Glomerular visceral epithelial cell (primary cell): ENCODE measurements around the gene ZNF462.
"Not testable (repeated sequence)": the region's sequence is repeated elsewhere in the genome, so short reads cannot be mapped to it uniquely, and the experiment has no call there.

Experiments
- DNase-seq: peaks from one replicate; pipeline ENCODE4 v3.0.0-alpha.2; 2016; ENCODE audit errors: extremely low spot score

Gene ZNF462, protein sequence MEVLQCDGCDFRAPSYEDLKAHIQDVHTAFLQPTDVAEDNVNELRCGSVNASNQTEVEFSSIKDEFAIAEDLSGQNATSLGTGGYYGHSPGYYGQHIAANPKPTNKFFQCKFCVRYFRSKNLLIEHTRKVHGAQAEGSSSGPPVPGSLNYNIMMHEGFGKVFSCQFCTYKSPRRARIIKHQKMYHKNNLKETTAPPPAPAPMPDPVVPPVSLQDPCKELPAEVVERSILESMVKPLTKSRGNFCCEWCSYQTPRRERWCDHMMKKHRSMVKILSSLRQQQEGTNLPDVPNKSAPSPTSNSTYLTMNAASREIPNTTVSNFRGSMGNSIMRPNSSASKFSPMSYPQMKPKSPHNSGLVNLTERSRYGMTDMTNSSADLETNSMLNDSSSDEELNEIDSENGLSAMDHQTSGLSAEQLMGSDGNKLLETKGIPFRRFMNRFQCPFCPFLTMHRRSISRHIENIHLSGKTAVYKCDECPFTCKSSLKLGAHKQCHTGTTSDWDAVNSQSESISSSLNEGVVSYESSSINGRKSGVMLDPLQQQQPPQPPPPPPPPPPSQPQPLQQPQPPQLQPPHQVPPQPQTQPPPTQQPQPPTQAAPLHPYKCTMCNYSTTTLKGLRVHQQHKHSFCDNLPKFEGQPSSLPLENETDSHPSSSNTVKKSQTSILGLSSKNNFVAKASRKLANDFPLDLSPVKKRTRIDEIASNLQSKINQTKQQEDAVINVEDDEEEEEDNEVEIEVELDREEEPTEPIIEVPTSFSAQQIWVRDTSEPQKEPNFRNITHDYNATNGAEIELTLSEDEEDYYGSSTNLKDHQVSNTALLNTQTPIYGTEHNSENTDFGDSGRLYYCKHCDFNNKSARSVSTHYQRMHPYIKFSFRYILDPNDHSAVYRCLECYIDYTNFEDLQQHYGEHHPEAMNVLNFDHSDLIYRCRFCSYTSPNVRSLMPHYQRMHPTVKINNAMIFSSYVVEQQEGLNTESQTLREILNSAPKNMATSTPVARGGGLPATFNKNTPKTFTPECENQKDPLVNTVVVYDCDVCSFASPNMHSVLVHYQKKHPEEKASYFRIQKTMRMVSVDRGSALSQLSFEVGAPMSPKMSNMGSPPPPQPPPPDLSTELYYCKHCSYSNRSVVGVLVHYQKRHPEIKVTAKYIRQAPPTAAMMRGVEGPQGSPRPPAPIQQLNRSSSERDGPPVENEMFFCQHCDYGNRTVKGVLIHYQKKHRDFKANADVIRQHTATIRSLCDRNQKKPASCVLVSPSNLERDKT (N-terminal part only)

DNA sequence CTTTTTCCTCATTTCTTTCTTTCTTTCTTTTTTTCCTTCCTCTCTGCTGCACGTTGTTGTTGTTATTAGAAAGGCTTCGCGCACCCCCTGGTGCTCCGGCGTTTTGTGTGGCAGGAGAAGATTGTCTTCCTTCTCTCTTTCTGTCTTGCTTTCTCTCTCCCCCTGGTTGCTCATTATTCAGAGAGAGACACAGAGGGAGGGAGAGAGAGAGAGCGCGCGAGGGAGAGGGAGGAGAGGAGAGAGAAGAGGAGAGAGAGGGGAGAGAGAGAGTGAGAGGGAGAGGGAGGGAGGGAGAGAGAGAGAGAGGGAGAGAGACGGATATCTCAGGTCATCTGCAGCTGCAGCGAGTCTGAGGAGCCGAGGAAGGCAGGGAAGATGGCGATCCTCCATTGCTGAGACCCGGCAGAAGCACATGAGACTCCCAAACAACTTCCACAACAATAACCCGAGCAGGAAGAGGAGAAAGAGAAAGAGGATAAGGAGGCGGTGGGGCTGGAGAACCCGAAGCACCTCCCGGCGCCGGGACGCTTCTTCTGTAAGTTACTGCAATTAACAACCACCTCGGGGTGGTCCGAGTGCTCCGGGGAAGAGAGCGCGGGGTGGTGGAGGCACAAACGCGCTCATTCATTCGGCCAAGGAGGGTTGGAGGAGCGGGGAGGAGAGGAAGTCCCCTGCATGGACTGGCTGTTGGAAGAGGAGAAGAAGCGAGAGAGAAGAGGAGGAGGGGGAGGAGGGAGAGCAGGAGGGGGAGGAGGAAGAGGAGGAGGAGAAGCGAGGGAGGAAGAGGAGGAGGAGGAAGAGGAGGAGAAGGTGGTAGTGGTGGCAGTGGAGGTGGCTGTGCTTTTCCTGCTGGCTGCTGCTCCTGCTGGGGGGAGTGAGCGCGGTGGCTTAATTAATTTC lies at the start of gene ZNF462:
Gene ZNF462, plus strand, starts transcription at position 346 of the 900 bp plus-strand sequence. CDS start 60,218 bp downstream, outside the sequence.
- DNase-seq, result peak; percentile 72

DNA sequence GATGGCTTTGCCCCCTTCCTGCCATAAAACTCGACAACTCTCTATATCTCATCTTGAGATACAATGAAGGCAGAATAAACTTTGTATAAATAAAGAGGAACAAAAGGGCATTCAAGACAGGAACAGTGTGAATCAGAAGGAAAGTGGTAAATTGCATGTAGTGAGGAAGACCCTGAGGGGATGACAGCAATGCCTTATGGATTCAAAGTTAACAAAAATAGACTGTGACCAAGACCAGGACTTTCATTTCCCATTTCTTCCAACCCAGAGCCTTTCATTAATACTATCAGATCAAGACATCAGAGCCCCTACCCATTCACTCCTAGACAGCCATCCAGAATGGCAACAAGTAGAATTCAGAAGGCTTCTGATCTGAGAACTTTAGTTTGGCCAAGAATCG lies 46.4 kb upstream of the ZNF462 start:
- DNase-seq, result no peak

DNA sequence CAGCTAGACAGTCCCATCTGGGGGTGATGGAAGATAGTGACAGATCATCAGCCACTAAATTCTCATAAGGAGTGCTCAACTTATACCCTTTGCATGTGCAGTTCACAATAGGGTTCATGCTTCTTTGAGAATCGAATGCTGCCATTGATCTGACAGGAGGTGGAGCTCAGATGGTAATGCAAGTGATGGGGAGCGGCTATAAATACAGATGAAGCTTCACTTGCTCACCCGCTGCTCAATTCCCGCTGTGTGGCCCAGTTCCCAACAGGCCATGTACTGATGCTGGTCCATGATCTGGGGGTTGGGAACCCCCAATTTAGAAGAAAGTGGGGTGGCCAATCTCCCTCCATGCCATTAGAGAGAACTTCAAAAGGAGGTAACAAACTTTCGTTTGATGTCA lies 44.9 kb upstream of the ZNF462 start:
- no peak for DNase-seq

DNA sequence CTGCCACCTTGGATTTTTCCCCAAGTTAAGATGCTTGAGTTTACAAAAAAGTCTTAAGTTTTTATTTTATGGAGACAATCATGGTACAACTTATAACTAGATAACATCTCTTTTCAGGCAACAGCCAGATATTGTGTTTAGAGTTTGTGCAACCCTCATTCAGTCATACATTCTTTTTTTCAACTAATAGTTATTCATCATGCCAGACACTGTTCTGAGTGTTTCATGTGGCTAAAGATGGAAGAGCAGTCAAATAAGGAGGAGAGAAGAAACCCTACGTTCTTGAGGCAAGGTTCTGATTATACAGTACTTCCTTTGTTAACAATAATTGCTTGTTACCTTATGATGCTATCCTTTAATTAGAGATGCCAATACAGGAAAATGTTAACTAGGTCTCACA lies 42.1 kb upstream of the ZNF462 start:
- no peak for DNase-seq

DNA sequence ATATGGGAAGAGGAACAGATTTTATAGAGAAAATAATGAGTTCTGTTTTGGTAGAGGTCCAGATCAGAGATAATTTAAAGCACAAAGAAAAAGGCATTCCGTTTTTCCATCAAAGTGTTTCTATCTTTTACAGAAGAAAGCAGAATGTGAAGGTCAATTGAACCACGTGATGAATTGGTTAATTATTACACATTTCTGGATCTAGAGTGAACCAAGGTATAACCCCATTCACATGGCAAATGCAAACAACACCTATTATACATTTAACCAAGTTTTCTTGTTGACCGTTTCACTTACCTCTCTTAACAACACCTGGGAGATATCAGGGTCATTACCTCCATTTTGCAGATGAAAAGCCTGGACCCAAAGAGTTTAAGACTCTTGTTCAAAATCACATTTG lies 34.9 kb upstream of the ZNF462 start:
- DNase-seq, result no peak

DNA sequence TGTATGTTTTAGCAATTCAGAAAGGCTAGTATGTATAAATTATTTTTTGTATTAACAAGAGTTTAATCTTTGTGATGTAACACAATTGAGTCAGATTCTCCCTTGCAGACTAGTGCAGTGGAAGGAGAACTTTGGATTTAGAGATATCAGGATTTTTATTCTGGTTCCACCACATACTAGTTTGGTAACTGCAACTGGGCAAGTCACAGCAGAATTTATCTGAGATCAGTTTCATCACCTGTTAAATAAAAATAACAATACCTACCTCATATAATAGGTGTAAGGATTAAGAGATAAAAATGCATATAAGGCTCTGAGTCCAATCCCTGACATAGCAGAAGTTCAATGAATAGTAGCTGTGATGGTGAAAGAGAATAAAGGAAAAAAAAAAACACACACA lies 34.0 kb upstream of the ZNF462 start:
- no peak for DNase-seq

DNA sequence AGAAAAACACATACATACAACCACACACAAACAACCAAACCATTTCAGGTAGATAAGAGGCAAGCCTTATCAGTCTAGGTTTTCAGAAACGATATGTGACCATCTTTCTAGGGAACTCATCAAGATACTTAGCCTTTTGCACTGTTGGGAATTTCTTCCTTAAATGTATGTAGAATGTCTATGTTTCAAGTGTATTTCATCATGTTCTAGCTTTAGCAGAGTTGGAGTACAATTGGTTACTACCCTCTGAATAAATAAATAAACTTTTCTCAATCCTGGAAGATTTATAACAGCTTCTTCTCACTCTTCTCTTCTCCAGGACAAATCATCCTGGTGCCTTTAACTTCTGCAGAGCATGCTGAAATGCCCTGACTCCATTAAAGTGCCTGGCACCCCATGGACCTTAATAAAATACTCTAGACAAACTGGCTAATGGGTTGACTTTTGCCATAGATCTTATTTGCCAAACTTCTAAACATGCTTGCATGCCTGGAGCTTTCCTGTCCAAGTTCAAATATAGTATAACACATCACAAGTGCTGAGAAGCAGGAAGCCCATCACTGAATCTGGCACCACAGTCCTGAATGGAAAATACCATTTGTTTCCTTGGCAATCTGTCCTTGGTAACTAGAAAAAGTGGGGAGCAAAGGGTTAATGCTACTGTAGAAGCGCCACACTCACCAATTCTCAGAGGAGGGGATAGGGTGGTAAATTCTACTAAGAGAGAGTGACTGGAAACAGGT lies 33.1 kb upstream of the ZNF462 start:
- no peak for DNase-seq

DNA sequence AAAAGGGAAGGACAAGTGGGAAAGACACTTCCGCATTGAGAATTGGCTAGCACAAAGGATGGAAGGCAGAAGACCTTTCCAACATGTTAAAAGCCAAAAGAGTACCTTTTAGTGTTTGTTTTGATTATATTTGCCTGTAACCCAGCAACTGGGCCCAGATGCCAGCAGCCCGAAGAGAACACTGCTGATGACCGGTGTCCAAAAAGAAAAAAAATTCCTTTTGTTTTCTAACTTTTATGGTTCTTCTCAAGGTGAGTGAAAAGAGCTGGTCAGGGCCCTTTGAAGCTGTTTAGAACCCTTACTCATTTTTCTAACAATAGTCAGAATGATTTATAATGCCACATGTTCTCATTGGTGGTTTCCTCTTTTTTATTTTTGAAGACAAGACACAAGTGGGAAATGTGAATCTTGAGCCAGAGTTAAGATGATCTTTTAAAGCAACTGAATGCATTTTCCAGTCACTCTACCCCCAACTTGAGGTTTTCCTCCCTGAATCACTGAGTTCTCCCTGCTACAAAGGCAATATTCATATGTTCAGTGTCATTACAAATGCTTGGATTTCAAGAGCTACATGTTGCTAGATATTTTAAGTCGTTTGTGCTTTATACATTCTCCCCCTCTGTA lies 32.3 kb upstream of the ZNF462 start:
- DNase-seq, result peak; percentile 17

DNA sequence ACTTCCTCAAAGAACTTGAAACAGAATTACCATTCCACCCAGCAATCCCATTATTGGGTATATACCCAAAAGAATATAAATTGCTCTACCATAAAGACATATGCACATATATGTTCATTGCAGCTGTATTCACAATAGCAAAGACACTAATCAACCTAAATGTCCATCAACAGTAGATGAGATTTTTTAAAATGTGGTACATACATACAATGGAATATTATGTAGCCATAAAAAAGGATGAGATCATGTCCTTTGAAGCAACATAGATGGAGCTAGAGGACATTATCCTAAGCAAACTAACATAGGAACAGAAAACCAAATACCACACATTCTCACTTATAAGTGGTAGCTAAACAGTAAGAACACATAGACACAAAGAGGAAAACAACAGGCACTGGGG lies 28.1 kb upstream of the ZNF462 start:
- DNase-seq, result no peak

DNA sequence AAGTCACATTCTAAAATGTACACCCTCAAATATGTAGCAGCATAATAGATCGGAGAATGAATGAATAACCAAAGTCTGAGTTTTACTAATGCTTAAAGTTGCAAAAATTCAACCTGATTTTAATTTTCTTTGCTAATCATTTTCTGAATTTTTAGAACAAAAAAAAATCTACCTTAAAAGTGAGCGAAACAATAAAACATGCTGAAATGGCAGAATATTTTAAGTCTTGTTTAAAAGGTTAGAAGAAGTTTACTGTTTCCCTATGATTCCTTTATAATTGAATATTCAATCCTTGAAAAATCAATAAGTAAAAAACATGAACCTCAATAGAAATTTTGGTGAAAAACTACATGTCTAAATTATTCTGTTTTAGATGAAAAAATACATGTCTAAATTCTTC lies 27.1 kb upstream of the ZNF462 start:
- DNase-seq, result no peak

DNA sequence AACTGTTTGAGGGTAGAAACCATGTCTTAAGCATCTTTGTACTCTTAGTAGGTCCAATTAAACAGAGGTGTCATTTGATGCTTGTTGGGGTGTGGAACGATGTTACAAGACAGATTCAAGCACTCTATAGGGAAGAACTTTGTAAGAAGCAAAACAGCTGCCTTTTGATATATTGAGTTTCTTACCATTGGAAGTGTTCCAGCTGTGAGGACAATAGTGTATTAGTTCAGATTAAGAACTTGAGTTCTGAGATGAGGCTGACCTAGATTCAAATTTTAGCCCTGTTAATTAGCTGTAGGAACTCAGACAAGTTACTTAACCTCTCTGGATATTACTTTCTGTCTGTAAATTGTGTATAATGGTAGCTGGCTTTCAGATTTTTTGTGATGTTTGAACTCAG lies 19.6 kb upstream of the ZNF462 start:
- DNase-seq, result no peak

DNA sequence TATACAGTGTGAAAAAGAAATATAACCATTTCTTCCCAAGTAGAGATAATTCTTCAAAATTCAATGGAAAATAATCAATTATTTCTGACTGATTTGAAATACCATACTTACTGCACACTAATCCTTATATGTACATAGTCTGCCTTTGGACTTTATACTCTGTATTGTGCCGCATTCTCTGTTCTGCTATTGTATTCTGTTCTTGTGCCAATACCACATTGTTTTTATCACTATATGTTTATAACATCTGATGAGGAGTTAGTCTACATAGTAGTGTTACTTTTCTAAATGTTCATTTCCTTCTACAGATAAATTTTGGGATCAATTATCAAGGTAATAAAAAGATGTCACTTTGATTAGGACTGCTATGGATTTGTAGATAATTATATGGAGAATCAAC lies 16.7 kb upstream of the ZNF462 start:
- no peak for DNase-seq

DNA sequence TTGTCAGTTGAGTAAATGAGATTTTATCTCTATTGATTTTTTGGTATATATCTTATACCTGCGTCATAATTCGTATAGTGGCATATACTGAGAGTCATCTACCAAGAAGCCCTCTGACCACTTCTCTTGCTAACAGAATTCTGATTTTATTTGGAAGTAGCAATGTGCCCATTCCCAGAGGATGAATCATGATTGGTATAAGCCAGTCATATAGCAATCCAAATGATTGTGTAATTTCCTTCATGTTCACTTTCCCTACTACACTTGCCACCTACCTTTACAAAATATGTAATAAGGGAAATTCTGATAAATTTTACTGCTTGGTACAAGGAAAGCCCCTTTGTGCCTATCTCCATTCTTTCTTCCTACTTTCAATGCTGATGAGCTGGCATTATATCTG lies 16.1 kb upstream of the ZNF462 start:
- peak; percentile 17 for DNase-seq

DNA sequence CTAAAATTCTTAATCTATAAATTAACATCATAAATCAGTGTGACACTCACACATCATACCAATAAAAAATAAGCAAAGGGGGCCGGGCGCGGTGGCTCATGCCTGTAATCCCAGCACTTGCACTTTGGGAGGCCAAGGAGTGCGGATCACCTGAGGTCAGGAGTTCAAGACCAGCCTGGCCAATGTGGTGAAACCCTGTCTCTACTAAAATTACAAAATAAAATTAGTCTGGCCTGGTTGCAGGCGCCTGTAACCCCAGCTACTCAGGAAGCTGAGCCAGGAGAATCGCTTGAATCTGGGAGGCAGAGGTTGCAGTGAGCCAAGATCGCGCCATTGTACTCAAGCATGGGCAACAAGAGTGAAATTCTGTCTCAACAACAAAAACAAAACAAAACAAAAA lies 11.3 kb upstream of the ZNF462 start:
- not testable (repeated sequence) for DNase-seq

DNA sequence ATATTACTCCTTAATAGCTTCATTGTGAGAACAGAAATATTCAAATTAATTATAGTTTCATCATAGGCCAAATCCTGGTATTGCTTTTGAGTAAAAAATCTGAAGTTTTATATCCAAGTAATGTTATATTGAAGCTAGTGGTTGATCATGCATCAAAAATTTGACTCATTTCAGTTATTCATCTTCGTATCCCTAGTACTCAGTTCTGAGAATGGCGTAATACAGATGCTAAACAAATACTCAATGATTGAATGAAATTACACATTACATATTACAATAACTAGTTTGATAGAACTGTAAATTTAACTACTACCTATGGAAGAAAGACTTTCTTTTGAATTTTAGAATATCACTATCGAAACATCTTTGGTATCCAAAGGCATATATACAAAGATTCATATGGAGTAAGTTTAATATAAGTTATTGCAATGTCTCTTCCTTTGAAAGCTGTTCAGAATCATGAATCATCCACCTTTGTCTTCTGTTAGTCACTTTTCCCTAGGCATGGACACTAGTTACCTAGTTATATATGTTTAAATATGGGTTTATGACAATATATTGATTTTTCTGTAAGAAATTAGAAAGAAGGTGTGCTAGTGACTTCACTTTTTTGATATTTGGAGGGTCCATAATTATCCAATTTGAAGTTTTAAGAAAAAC lies 5.0 kb upstream of the ZNF462 start:
- DNase-seq, result no peak

DNA sequence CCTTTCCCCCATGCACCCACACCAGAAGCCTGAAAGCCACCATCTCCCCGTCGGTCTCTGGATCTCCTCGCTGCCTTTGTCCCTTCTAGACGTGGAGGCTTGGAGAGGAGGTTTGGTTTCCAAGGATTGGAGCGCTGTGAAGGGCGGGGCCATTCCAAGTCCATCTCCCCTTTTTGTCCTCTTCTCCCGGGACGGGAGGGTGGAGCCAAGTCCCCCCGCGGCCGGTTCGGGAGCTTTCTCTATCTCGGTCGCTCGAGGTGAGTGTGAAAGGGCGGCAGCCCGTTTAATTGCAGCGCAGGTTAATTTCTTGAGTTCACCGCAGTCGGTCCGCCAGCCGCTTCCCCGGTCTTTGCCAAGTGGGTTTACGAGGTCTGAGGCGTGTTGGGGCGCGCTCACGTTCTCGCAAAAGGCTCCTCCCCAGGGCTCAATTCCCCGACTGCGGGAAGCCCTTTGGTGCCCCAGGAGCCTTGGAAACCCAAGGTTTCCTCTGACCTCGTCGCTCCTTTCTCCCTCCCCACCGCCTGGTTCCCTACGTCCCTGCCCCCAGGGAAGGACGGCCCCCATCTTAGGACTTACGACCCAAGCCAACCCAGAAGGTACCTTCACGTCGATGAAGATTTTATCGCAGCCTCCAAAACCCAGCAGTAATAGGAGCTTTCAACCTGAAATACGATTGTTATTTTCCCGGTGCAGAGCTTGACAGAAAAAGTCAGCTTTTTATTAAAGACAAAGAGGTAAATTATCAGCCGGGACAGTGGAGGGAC lies 2.8 kb upstream of the ZNF462 start:
- DNase-seq, result peak; percentile 56

DNA sequence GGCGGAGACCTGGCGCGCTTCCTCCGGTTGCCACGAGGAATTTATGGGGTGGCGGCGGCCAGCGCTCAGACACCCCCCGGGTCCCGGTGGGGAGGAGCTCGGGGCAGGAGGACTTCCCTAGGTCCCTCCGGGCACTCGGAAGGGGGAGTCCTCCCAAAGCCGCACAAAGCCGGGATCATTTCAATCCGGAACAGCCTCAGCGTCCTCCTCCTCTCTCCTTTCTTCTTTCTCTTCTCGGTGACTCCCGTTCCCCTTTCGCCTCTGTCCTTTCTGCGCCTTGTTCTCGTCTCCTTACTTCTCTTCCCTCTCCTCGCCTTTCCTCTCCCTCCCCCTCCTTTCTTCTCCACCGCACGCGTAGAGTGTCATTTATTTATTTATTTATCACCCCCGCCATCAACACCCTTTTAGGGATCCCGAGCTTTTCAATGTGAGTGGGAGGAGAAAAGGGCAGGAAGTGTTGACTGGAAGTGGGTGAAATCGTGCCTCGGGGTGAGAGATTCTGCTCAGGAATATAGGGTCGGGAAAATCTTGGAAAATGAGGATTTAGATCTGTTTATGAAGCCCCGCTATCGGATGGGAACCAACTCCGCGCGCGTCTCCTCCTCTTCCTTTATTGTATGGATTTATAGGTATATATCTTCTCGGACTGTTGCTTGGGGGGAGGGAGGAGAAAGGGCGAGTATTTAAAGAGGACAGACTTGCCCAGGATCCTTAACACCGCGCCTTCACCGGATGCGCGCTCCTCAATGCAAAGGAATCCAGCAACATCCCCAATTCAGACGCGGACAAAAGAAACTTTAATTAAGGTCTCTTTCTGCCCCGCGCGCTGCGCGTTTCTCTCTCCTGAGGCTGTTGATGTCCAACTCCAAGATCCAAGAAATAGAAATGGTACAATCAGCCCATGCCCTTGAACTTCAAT lies 2.0 kb upstream of the ZNF462 start:
- peak; percentile 62 for DNase-seq
